GM12878 (cell line): ENCODE results near the gene BHLHA15. TPM values are rescaled to one million over a fixed set of nuclear protein-coding genes. Genes with fewer than 3 reads are reported as not detected.

ENCODE experiments used
- ATAC-seq: fragments of 200-7000 bp; cut with Tn5 transposase; 3 replicates; pipeline ENCODE4 v1.9.1; 2020; ENCODE audit warnings: mild to moderate bottlenecking, moderate library complexity
- BruUV-seq: library from RNA; stranded (reverse); fragments of 400-500 nt; replicated peaks from 2 replicates; lab custom pipeline; 2021; lab: Mats Ljungman, UMichigan
- CTCF ChIA-PET: fragments of 300-600 bp; sonication (Branson Sonifier 250); formaldehyde crosslinking; extraction: SDS; loops from one replicate; lab custom pipeline; 2021; ENCODE audit warnings: inconsistent platforms; lab: Yijun Ruan, JAX
- POLR2A ChIA-PET: fragments of 350-600 bp; formaldehyde crosslinking; extraction: SDS; loops from one replicate; lab custom pipeline; 2021; ENCODE audit warnings: inconsistent platforms; lab: Charles Lee
- RAD21 ChIA-PET: fragments of 300-600 bp; sonication (Branson Sonifier 250); formaldehyde crosslinking; loops from one replicate; lab custom pipeline; 2023; ENCODE audit warnings: antibody characterized with exemption; ENCODE audit not compliant: unreplicated experiment; lab: Charles Lee
- SMC1A ChIA-PET: fragments of 300-600 bp; sonication (Branson Sonifier 250); formaldehyde crosslinking; loops from one replicate; lab custom pipeline; 2023; ENCODE audit not compliant: unreplicated experiment, uncharacterized antibody; lab: Charles Lee
- DNase-seq: peaks from one replicate; pipeline ENCODE4 v3.0.0-alpha.2; 2011; ENCODE audit warnings: low read depth, low spot score
- FAIRE-seq: peaks from 3 replicates; lab custom pipeline; 2011; peaks lifted over from hg19 to GRCh38; lab: Jason Lieb, UNC
- H2AFZ ChIP-seq: 2 replicates; pipeline ENCODE4 v1.6.0; 2011; ENCODE audit warnings: low read depth, low read length, control low read depth; ENCODE audit not compliant: control insufficient read depth
- H3K27ac ChIP-seq: 2 replicates; pipeline ENCODE4 v1.5.1; 2011; ENCODE audit warnings: control low read depth; ENCODE audit not compliant: control insufficient read depth, insufficient read depth
- H3K27me3 ChIP-seq, 2 experiments: replicated peaks in 1 of 2; 2 replicates each; pipeline versions ENCODE4 v1.6.0 to v1.6.1; 2011; ENCODE audit warnings: low read length in 1 of 2; ENCODE audit not compliant: control insufficient read depth in 2 of 2, insufficient read depth in 2 of 2
- H3K36me3 ChIP-seq, 2 experiments: 2 replicates each; pipeline ENCODE4 v1.5.1; 2011; ENCODE audit warnings: low read length in 1 of 2; ENCODE audit not compliant: control insufficient read depth in 2 of 2, insufficient read depth in 2 of 2
- H3K4me1 ChIP-seq: 2 replicates; pipeline ENCODE4 v1.6.1; 2011; ENCODE audit warnings: mild to moderate bottlenecking, low read length, moderate library complexity, mixed read lengths; ENCODE audit not compliant: control insufficient read depth, insufficient read depth
- H3K4me2 ChIP-seq: 2 replicates; pipeline ENCODE4 v1.6.0; 2011; ENCODE audit warnings: control low read depth; ENCODE audit not compliant: control insufficient read depth, insufficient read depth
- H3K4me3 ChIP-seq: fragments of 200-600 bp; sonication (generic); 2 replicates; pipeline ENCODE4 v1.5.1; 2016
- H3K79me2 ChIP-seq: 2 replicates; pipeline ENCODE4 v1.6.0; 2011; ENCODE audit warnings: low read length; ENCODE audit not compliant: control insufficient read depth, insufficient read depth
- H3K9ac ChIP-seq: 2 replicates; pipeline ENCODE4 v1.8.0; 2011; ENCODE audit warnings: low read length, control low read depth, mixed read lengths; ENCODE audit not compliant: control insufficient read depth, insufficient read depth
- H3K9me3 ChIP-seq: replicated peaks from 3 replicates; pipeline ENCODE4 v1.5.1; 2011; ENCODE audit warnings: mild to moderate bottlenecking, low read length; ENCODE audit not compliant: control insufficient read depth, insufficient read depth
- H4K20me1 ChIP-seq: 2 replicates; pipeline ENCODE4 v1.6.0; 2011; ENCODE audit not compliant: control insufficient read depth, insufficient read depth
- BHLHE40 ChIP-seq, 2 experiments: fragments of 450-650 bp in 1 of 2; IDR thresholded peaks; 2 replicates each; pipeline ENCODE4 v1.6.1; 2011 to 2017; ENCODE audit warnings: low read depth in 2 of 2, borderline replicate concordance in 1 of 2, improper control_type of control experiment in 1 of 2, low read length in 1 of 2, mild to moderate bottlenecking in 1 of 2
- CBX5 ChIP-seq: sonication (generic); IDR thresholded peaks from 2 replicates; pipeline ENCODE4 v1.6.1; 2016; ENCODE audit warnings: low read depth, moderate library complexity, mild to moderate bottlenecking, inconsistent platforms
- CEBPB ChIP-seq, 2 experiments: fragments of 150-350 bp in 1 of 2; IDR thresholded peaks; 2 replicates each; pipeline ENCODE4 v1.6.1; 2012 to 2014; ENCODE audit warnings: low read depth in 2 of 2, low read length in 2 of 2, borderline replicate concordance in 1 of 2, inconsistent platforms in 1 of 2
- CTCF ChIP-seq, 3 experiments: IDR thresholded peaks in 2 of 3; conservative IDR thresholded peaks in 1 of 3; 2 replicates each; pipeline ENCODE4 v1.5.1; 2011; ENCODE audit warnings: low read depth in 3 of 3, low read length in 3 of 3, mild to moderate bottlenecking in 3 of 3, control low read depth in 2 of 3, moderate library complexity in 2 of 3, inconsistent platforms in 1 of 3, mixed read lengths in 1 of 3; ENCODE audit not compliant: control insufficient read depth in 2 of 3, insufficient read depth in 1 of 3; ENCODE audit errors: extremely low read depth in 1 of 3
- GATAD2B ChIP-seq: fragments of 450-650 bp; conservative IDR thresholded peaks from 2 replicates; pipeline ENCODE4 v1.6.1; 2017; ENCODE audit warnings: low read depth, mild to moderate bottlenecking, moderate library complexity
- NRF1 ChIP-seq: conservative IDR thresholded peaks from 2 replicates; pipeline ENCODE4 v1.6.1; 2011; ENCODE audit warnings: mild to moderate bottlenecking, low read depth, low read length, improper control_type of control experiment
- RCOR1 ChIP-seq: conservative IDR thresholded peaks from 2 replicates; pipeline ENCODE4 v1.6.1; 2012; ENCODE audit warnings: low read depth, low read length, improper control_type of control experiment
- SIX5 ChIP-seq: IDR thresholded peaks from 2 replicates; pipeline ENCODE4 v1.6.1; 2011; ENCODE audit warnings: mild to moderate bottlenecking, low read depth, low read length, moderate library complexity; ENCODE audit not compliant: severe bottlenecking
- USF1 ChIP-seq: IDR thresholded peaks from 2 replicates; pipeline ENCODE4 v1.6.1; 2011; ENCODE audit warnings: borderline replicate concordance, low read depth, mild to moderate bottlenecking, moderate library complexity, mixed read lengths, low read length; ENCODE audit not compliant: insufficient read depth; ENCODE audit errors: extremely low read length
- WGBS: methylation state at CpG from one replicate; pipeline ENCODE4 v1.1.6; 2016; ENCODE audit warnings: low lambda C conversion rate; ENCODE audit not compliant: insufficient replicate concordance, insufficient coverage; ENCODE audit errors: missing lambda C conversion rate; 5-methylcytosine and 5-hydroxymethylcytosine counted together
- in situ Hi-C: fragments of 300-500 bp; cut with MboI; formaldehyde crosslinking; loops from 9 replicates; pipeline ENCODE4 v1.14.3; 2018; ENCODE audit warnings: mixed read lengths
- intact Hi-C: fragments of 100-400 bp; cut with micrococcal nuclease; formaldehyde crosslinking; loops from one replicate; pipeline ENCODE4 v1.14.2; 2022; ENCODE audit not compliant: unreplicated experiment
- polyA plus RNA-seq, 11 experiments: library from polyadenylated mRNA; depleted of rRNA in 4 of 11; unstranded in 6 of 11; stranded (reverse) in 5 of 11; fragments of >200 nt; fragmentation: Nextera tagmentation in 4 of 11; fragmentation: Illumina TruSeq in 1 of 11; extraction: Ambion mirVana in 4 of 11; extraction: Trizol in 1 of 11; gene quantifications; 1 replicate in 1 of 11; 2 replicates in 10 of 11; pipeline versions ENCODE4 v1.2.1 to v1.2.3, GENCODE V29; 2011 to 2016; ENCODE audit warnings: inconsistent platforms in 2 of 11, missing spikeins in 2 of 11, low read depth in 1 of 11
- total RNA-seq, 4 experiments: library from RNA; depleted of rRNA in 3 of 4; stranded (reverse); fragments of >200 nt in 3 of 4; fragmentation: Illumina TruSeq in 1 of 4; extraction: Trizol in 1 of 4; gene quantifications; 2 replicates each; pipeline versions ENCODE4 v1.2.1 to v1.2.3, GENCODE V29; 2013 to 2021
- TF ChIP-seq, protein P1 (sequence below): IDR thresholded peaks from 2 replicates; pipeline ENCODE4 v1.6.1; 2012; ENCODE audit warnings: low read depth, low read length, improper control_type of control experiment
- TF ChIP-seq, protein P2 (sequence below): fragments of 450-650 bp; IDR thresholded peaks from 2 replicates; pipeline ENCODE4 v1.6.1; 2017; ENCODE audit warnings: mild to moderate bottlenecking
- TF ChIP-seq, protein P3 (sequence below): fragments of 450-650 bp; IDR thresholded peaks from 2 replicates; pipeline ENCODE4 v1.6.1; 2017; ENCODE audit warnings: mild to moderate bottlenecking, low read depth, inconsistent platforms; ENCODE audit not compliant: poor library complexity, severe bottlenecking

BHLHA15 gene
- total and polyA plus RNA-seq, 10 of the 15 experiments (the other 5 are each of a cell fraction or from before 2014, with no cell fraction given) = 0.54 to 4.2 (median 2.5) TPM; not detected in 4

GRCh38 chr7:98191668-98192431 lies 19.4 kb upstream of the BHLHA15 start:
- no TSS peak for BruUV-seq
- FAIRE-seq = no peak
- SMC1A ChIA-PET = no interaction called here
- peaks cover 5 to 8% of the 10 kb centered on the region in 2 experiments; a peak in 3 of 4 replicates for H3K36me3 ChIP-seq
- H4K20me1 ChIP-seq = no peaks in the 10 kb centered on the region
- no peak overlapping the region for H3K4me3 ChIP-seq
- ATAC-seq = no peak
- in situ Hi-C loops (no loop called here), intact Hi-C loops (no loop called here)
- H3K4me2 ChIP-seq = no peak overlapping the region
- RAD21 ChIA-PET = no interaction called here
- no peaks in the 10 kb centered on the region for H3K79me2 ChIP-seq
- no peak overlapping the region for H2AFZ ChIP-seq
- CTCF ChIA-PET = no interaction called here
- no peak overlapping the region for H3K9ac ChIP-seq
- no peak overlapping the region for H3K27ac ChIP-seq
- H3K27me3 ChIP-seq = no peaks in the 10 kb centered on the region
- H3K9me3 ChIP-seq = no peaks in the 10 kb centered on the region; the same call in 2 of the 3 replicates
- POLR2A ChIA-PET = interaction anchor here (1.5 kb wide), 1 partner anchor 9 kb away, joined by 3 read pairs; no protein-coding TSS in a partner anchor
- H3K4me1 ChIP-seq = no peaks in the 10 kb centered on the region
- DNase-seq = no peak
- 96% methylated on average over 32 of the region's 32 CpGs for WGBS
- TF ChIP-seq, protein P1, sequence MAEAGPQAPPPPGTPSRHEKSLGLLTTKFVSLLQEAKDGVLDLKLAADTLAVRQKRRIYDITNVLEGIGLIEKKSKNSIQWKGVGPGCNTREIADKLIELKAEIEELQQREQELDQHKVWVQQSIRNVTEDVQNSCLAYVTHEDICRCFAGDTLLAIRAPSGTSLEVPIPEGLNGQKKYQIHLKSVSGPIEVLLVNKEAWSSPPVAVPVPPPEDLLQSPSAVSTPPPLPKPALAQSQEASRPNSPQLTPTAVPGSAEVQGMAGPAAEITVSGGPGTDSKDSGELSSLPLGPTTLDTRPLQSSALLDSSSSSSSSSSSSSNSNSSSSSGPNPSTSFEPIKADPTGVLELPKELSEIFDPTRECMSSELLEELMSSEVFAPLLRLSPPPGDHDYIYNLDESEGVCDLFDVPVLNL = no peak
- TF ChIP-seq CBX5 = no peak
- no peak for TF ChIP-seq CEBPB (IDR thresholded peaks at IDR 0.05; ENCODE audit: borderline replicate concordance in 1 of 2, low read depth in 2 of 2, low read length in 2 of 2)
- no peak for TF ChIP-seq GATAD2B
- TF ChIP-seq NRF1 = no peak
- TF ChIP-seq RCOR1 = no peak
- TF ChIP-seq, protein P2, sequence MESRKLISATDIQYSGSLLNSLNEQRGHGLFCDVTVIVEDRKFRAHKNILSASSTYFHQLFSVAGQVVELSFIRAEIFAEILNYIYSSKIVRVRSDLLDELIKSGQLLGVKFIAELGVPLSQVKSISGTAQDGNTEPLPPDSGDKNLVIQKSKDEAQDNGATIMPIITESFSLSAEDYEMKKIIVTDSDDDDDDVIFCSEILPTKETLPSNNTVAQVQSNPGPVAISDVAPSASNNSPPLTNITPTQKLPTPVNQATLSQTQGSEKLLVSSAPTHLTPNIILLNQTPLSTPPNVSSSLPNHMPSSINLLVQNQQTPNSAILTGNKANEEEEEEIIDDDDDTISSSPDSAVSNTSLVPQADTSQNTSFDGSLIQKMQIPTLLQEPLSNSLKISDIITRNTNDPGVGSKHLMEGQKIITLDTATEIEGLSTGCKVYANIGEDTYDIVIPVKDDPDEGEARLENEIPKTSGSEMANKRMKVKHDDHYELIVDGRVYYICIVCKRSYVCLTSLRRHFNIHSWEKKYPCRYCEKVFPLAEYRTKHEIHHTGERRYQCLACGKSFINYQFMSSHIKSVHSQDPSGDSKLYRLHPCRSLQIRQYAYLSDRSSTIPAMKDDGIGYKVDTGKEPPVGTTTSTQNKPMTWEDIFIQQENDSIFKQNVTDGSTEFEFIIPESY = no peak
- no peak for TF ChIP-seq BHLHE40 (IDR thresholded peaks at IDR 0.05; ENCODE audit: borderline replicate concordance in 1 of 2, low read depth in 2 of 2, low read length in 1 of 2)
- no peak for TF ChIP-seq SIX5
- TF ChIP-seq, protein P3, sequence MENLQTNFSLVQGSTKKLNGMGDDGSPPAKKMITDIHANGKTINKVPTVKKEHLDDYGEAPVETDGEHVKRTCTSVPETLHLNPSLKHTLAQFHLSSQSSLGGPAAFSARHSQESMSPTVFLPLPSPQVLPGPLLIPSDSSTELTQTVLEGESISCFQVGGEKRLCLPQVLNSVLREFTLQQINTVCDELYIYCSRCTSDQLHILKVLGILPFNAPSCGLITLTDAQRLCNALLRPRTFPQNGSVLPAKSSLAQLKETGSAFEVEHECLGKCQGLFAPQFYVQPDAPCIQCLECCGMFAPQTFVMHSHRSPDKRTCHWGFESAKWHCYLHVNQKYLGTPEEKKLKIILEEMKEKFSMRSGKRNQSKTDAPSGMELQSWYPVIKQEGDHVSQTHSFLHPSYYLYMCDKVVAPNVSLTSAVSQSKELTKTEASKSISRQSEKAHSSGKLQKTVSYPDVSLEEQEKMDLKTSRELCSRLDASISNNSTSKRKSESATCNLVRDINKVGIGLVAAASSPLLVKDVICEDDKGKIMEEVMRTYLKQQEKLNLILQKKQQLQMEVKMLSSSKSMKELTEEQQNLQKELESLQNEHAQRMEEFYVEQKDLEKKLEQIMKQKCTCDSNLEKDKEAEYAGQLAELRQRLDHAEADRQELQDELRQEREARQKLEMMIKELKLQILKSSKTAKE = no peak
- no peak for TF ChIP-seq CTCF (IDR thresholded peaks at IDR 0.05 in 2 of 3, conservative IDR thresholded peaks at IDR 0.05 in 1 of 3; ENCODE audit: control insufficient read depth in 2 of 3, extremely low read depth in 1 of 3, insufficient read depth in 1 of 3, low read depth in 3 of 3, low read length in 3 of 3)
- no peak for TF ChIP-seq USF1
